Frontal cortex (tissue), 4 donors: Measurements from ENCODE around the gene LPCAT4. TPM values are rescaled to one million over a fixed set of nuclear protein-coding genes. Genes with fewer than 3 reads are reported as not detected.
A peak's percentile ranks its signal among the peaks of the same experiment; 100 is the strongest.
"Not testable (repeated sequence)": the region's sequence is repeated elsewhere in the genome, so short reads cannot be mapped to it uniquely, and the experiment has no call there.

Experiments used
- DNase-seq, 2 donors: peaks; one replicate each; pipeline ENCODE4 v3.0.0; 2012; ENCODE audit warnings: low spot score in 2 of 2
- FAIRE-seq: peaks from 2 replicates; lab custom pipeline; 2012; peaks lifted over from hg19 to GRCh38; lab: Jason Lieb, UNC
- total RNA-seq: library from RNA; depleted of rRNA; stranded (reverse); fragments of >200 nt; gene quantifications from one replicate; pipeline ENCODE4 v1.2.3, GENCODE V29; 2014
- donor health status: control.
- donor health status: control.
- donor health status: control.

LPCAT4 gene
- total RNA-seq, 1 donor from 2014 or later: 10.6 TPM

GRCh38 chr15:34365091-34365825 is 1.7 kb downstream of the LPCAT4 start:
- no peak for DNase-seq
- FAIRE-seq: no peak

DNA sequence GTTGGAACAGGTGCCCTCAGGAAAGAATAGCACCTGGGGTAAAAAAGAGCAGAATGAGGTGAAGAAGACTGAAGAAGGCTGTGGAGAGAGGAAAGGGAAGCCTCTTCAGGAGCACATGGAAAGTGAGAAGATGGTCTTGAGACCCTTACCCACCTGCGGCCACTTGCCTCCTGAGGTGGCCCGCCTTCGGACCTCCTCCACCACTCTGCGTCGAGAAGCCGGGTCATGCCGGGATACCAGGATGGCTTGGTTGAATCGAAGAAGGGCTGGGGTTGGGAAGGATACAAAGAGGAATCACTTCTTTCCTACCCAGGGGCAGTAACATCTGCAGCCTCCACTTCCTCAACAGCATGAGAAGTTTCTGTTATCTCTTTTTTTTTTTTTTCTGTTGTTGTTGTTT is 3.0 kb downstream of the LPCAT4 start:
- DNase-seq (no peak), FAIRE-seq (no peak)

GRCh38 chr15:34362047-34362773 is 4.8 kb downstream of the LPCAT4 start:
- FAIRE-seq (no peak), DNase-seq (no peak)

GRCh38 chr15:34361278-34361677 is 5.7 kb downstream of the LPCAT4 start:
- no peak for FAIRE-seq
- DNase-seq: no peak

DNA sequence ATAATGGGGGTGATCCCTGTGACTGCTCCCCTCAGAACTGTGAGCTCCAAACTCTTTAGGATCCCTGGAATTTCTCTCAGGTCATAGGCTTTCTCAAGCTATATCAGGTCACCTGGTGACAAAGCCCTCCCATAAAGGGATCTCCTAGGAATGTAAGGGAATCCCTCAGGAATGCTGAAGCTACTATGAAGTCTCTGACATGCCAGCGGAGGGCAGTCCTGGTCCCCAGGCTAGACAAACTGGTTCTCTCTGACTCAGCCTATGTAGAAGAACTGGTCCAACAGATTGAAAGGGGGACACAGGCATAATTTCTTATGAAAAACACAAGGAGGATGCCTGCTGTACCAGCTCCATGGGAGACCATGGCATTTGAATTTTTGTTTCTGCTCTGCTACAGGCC is 6.7 kb downstream of the LPCAT4 start:
- FAIRE-seq: no peak
- no peak for DNase-seq

GRCh38 chr15:34359416-34359815 is 7.6 kb downstream of the LPCAT4 start:
- FAIRE-seq: no peak
- DNase-seq: no peak

DNA sequence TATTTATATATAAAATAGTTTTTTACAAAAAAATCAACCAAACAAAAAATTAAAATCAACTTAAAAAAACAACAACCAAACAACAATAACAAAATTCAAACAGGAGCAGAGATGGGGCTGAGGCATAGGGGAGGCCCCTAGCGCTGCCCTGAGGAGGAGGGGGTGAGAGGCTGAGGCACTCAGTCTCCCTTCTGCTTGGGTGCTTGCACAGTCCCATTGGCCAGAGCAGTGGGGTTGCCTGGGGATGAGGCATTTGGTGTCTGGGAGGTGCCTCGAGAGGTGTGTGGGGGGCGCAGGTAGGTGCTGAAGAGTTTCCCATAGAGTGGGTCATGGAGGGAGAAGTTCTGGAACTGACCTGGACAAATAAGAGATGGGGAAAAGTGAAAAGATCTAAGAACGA is 8.0 kb downstream of the LPCAT4 start:
- DNase-seq (no peak), FAIRE-seq (no peak)

- DNase-seq (no peak), FAIRE-seq (no peak)
These were observed 8.6 kb downstream of the LPCAT4 start for GRCh38 chr15:34358367-34358766.

- FAIRE-seq (no peak), DNase-seq (no peak)
These were observed 9.3 kb downstream of the LPCAT4 start for GRCh38 chr15:34357653-34358052.

DNA sequence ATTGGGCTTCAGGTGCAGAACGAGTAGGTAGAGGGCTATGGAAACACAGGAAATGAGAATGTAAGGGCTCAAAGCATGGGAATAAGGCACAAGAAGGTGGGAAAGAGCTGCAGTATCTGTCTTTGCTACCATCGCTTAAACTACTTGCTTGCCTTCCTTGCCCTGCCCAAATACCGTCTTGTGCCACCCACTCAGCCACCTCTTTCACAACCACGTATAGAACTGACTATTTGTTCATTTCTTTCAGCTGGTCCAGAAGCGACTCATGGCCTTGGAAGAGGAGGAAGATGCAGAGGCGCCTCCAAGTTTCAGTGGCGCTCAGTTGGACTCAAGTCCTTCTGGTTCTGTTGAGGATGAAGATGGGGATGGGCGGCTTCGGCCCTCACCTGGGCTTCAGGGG is 11.8 kb downstream of the LPCAT4 start:
- DNase-seq: no peak
- no peak for FAIRE-seq

- FAIRE-seq: no peak
These were observed 12.7 kb downstream of the LPCAT4 start for GRCh38 chr15:34354286-34354685.

GRCh38 chr15:34353627-34354026 is 13.4 kb downstream of the LPCAT4 start:
- no peak for FAIRE-seq
- DNase-seq: no peak

More at GRCh38 chr15:34354286-34354685, 12.7 kb downstream of the LPCAT4 start:
- DNase-seq: no peak

- not testable (repeated sequence) for FAIRE-seq, DNase-seq
These were observed 14.0 kb downstream of the LPCAT4 start for GRCh38 chr15:34352996-34353395.

DNA sequence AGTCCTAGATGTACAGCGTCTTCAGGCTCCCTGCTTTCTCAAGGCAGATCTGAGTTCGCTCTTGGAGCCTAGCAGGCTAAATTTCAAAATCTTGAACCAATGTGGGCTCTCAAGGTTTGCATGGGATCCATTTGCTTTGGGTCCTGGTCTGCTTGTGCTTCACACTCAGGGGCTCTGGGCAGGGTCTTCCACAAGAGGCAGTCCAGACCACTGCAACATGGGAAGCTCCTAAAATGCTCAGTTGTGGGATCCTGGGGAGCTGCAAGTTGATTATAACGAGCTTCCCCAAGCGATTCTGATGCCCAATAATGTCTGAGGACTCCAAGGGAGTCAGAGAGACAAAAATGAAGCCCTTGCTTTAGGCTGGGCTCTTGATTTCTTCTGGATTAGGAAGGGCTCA is 17.2 kb downstream of the LPCAT4 start:
- FAIRE-seq: no peak
- DNase-seq: no peak

- FAIRE-seq (no peak), DNase-seq (no peak)
These were observed 18.2 kb downstream of the LPCAT4 start for GRCh38 chr15:34348735-34349300.

DNA sequence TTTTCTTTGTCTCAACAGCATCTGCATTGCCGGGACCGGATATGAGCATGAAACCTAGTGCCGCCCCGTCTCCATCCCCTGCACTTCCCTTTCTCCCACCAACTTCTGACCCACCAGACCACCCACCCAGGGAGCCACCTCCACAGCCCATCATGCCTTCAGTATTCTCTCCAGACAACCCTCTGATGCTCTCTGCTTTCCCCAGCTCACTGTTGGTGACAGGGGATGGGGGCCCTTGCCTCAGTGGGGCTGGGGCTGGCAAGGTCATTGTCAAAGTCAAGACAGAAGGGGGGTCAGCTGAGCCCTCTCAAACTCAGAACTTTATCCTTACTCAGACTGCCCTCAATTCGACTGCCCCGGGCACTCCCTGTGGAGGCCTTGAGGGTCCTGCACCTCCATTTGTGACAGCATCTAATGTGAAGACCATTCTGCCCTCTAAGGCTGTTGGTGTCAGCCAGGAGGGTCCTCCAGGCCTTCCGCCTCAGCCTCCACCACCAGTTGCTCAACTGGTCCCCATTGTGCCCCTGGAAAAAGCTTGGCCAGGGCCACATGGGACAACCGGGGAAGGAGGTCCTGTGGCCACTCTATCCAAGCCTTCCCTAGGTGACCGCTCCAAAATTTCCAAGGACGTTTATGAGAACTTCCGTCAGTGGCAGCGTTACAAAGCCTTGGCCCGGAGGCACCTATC is 18.9 kb downstream of the LPCAT4 start:
- DNase-seq: no peak
- FAIRE-seq: no peak

DNA sequence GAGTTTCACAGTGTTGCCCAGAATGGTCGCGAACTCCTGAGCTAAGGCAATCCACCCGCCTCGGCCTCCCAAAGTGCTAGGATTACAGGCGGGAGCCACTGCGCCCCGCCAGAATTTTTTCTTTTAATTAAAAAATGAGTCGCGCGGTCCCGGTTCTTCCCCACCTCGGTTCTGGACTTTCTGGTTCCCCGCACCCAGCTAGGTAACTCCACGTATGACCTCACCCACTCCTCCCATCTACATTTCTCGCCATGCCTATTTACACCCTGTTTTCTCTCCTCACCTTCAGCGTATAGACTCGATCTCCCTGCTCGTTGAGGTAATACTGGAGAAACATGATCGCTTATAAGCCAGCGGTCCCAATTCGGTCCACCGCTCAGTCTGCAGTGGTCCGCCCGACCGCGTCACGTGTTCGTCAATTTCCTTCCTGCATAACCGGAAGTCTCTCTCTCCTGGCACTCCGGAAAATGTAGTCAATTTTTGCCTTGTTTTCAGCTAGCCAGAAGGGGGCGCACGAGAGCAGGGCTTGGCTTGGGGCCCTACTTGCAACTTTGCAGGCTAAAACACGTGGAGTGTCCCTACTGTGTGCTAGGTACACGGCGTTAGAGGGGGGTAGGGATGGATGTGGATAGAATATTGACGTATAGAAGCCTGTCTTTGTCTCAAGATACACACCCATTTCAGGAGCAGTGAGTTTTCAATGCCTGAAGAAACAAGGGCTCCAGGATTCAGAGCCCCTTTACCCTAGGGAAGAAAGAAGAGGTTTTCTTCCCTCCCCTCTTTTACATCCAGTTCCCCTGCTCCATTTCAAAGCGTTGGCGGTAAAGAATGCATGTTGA is 24.0 kb downstream of the LPCAT4 start, which contains the start of the genes NOP10 and NUTM1:
Gene NOP10 (minus strand): TSS at position 400 of the 839 bp plus-strand sequence. CDS start 63 bp downstream, at position 337.
Gene NUTM1 (plus strand): TSS at position 579 of the 839 bp plus-strand sequence. CDS start 382 bp downstream, outside the sequence.
- DNase-seq (peak; percentile 71 to 78), FAIRE-seq (no peak)

GRCh38 chr15:34342213-34342736 is 24.7 kb downstream of the LPCAT4 start:
- FAIRE-seq, DNase-seq: not testable (repeated sequence)
